Ovary (tissue), 9 donors: ENCODE measurements around the gene PTPN14. TPM values are rescaled to one million over a fixed set of nuclear protein-coding genes. Genes with fewer than 3 reads are reported as not detected.

Experiments used
- DNase-seq, 5 donors: peaks; one replicate each; pipeline ENCODE4 v3.0.0-alpha.2; 2019 to 2020
- H3K27ac ChIP-seq, 2 donors: fragments of 200-600 bp; one replicate each; pipeline versions ENCODE4 v1.5.1 to v1.8.0; 2019 to 2022
- H3K27me3 ChIP-seq: fragments of 200-600 bp; one replicate; pipeline ENCODE4 v1.8.0; 2022
- H3K36me3 ChIP-seq: fragments of 200-600 bp; sonication (generic); one replicate; pipeline ENCODE4 v1.5.1; 2019
- H3K4me1 ChIP-seq: one replicate; pipeline ENCODE4 v1.8.1; 2013; ENCODE audit warnings: mild to moderate bottlenecking, moderate library complexity; ENCODE audit not compliant: insufficient read depth
- H3K4me3 ChIP-seq: fragments of 200-600 bp; sonication (generic); one replicate; pipeline ENCODE4 v1.5.1; 2017
- H3K9me3 ChIP-seq, 2 donors: fragments of 200-600 bp in 1 of 2; sonication (generic) in 1 of 2; one replicate each; pipeline versions ENCODE4 v1.5.1 to v1.8.1; 2013 to 2019; ENCODE audit warnings: mild to moderate bottlenecking in 1 of 2, moderate library complexity in 1 of 2
- CTCF ChIP-seq, 3 donors: fragments of 450-650 bp in 2 of 3; fragments of 200-600 bp in 1 of 3; IDR thresholded peaks; one replicate each; pipeline versions ENCODE4 v1.5.1 to v1.8.0; 2016 to 2022; ENCODE audit warnings: antibody characterized with exemption in 3 of 3, mild to moderate bottlenecking in 1 of 3
- EP300 ChIP-seq: sonication (generic); formaldehyde crosslinking; IDR thresholded peaks from one replicate; pipeline ENCODE4 v1.6.1; 2017; ENCODE audit warnings: antibody characterized with exemption
- POLR2A ChIP-seq: fragments of 450-650 bp; IDR thresholded peaks from one replicate; pipeline ENCODE4 v1.6.1; 2017; ENCODE audit warnings: antibody characterized with exemption, mild to moderate bottlenecking, moderate library complexity
- WGBS, 3 donors: extraction: QIAGEN DNeasy Blood & Tissue Kit in 1 of 3; methylation state at CpG; one replicate each; pipeline versions ENCODE4 v1.1.5 to v1.1.7; 2013 to 2017; 5-methylcytosine and 5-hydroxymethylcytosine counted together
- intact Hi-C, 4 donors: fragments of 100-400 bp; cut with DNase I; formaldehyde crosslinking; loops; one replicate each; pipeline versions ENCODE4 v1.11.0 to v1.15.1; 2022 to 2023
- polyA plus RNA-seq, 2 donors: library from polyadenylated mRNA; stranded (reverse); fragments of 200-250 nt in 1 of 2; fragments of 350-450 nt in 1 of 2; fragmentation: Illumina TruSeq in 1 of 2; extraction: RNeasy Lipid Tissue Mini Kit (QIAGEN cat#74804) in 1 of 2; gene quantifications; one replicate each; pipeline ENCODE4 v1.2.3, GENCODE V29; 2013 to 2014
- total RNA-seq, 7 donors: library from RNA; depleted of rRNA in 2 of 7; stranded (reverse); fragments of >200 nt in 2 of 7; fragmentation: NEBNext Ultra II Directional in 3 of 7; extraction: Animal tissue kit (Norgen Biotek cat#: 25700) in 3 of 7; gene quantifications; one replicate each; pipeline versions ENCODE4 v1.1.0 to v1.2.4, GENCODE V29; 2016 to 2023
- donor health status: DM: no; HTN: no; CAD: no; lungs with moderate emphysema.
- donor health status: DM: no; HTN: no; CAD: no.
- donor health status: Bipolar disorder and iron deficiency.
- donor health status: DM: yes; HTN: yes; CAD: no.
- donor health status: DM: no; HTN: no; CAD: no.
- donor health status: DM: yes; HTN: yes; CAD: no.

Gene PTPN14
- total and polyA plus RNA-seq, 9 donors, result 7.6 to 68.9 (median 41.1) TPM

- no peak for DNase-seq
- H3K36me3 ChIP-seq, result no peaks in the 10 kb centered on the region
Measured at GRCh38 chr1:214391873-214392645, 159.3 kb downstream of the PTPN14 start.

DNA sequence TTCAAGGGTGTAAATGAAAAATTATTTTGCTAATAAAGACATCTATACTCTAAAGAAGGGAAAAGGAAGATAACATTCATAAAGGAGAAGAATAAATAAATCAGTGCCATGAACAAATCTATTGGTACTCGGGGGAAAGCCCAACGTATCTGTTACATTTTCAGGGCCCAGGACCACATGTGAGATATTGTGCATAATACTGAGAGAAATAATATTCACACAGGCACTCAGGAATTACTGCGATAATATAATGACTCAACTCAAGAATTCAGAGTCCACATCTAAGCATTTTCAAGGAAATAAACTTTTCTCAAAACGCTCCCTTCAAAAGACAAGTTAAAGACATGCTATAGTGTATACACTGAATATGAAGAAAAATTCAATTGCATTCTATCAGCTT is 161.7 kb downstream of the PTPN14 start:
- Histone ChIP-seq H3K4me3 (no peak overlapping the region), H3K27ac (no peak overlapping the region), H3K9me3 (no peaks in the 10 kb centered on the region), H3K27me3 (no peaks in the 10 kb centered on the region), H3K36me3 (no peaks in the 10 kb centered on the region), H3K4me1 (no peaks in the 10 kb centered on the region)
- WGBS, 3 donors, result 83 to 90% (median 90%) methylated on average over 4 of the region's 4 CpGs
- DNase-seq, result no peak
- TF ChIP-seq CTCF (IDR thresholded peaks at IDR 0.05) (no peak), EP300 (no peak), POLR2A (no peak)
- intact Hi-C loops, result no loop called here

More at GRCh38 chr1:214391873-214392645, 159.3 kb downstream of the PTPN14 start:
- intact Hi-C loops, result no loop called here
- Histone ChIP-seq H3K27ac (no peak overlapping the region), H3K4me3 (no peak overlapping the region), H3K4me1 (no peaks in the 10 kb centered on the region), H3K9me3 (no peaks in the 10 kb centered on the region), H3K27me3 (no peaks in the 10 kb centered on the region)
- 91 to 92% (median 91%) methylated on average over 12 of the region's 12 CpGs for WGBS, 3 donors
- TF ChIP-seq CTCF (IDR thresholded peaks at IDR 0.05) (no peak), EP300 (no peak), POLR2A (no peak)

GRCh38 chr1:214386747-214387146 is 164.7 kb downstream of the PTPN14 start:
- WGBS, 3 donors, result 86 to 91% (median 91%) methylated on average over 14 of the region's 14 CpGs
- Histone ChIP-seq H3K27ac (no peak overlapping the region), H3K9me3 (no peaks in the 10 kb centered on the region), H3K27me3 (no peaks in the 10 kb centered on the region), H3K36me3 (no peaks in the 10 kb centered on the region), H3K4me1 (no peaks in the 10 kb centered on the region), H3K4me3 (no peak overlapping the region)
- no peak for DNase-seq
- TF ChIP-seq EP300 (no peak), POLR2A (no peak), CTCF (IDR thresholded peaks at IDR 0.05) (no peak)
- intact Hi-C loops, result no loop called here

DNA sequence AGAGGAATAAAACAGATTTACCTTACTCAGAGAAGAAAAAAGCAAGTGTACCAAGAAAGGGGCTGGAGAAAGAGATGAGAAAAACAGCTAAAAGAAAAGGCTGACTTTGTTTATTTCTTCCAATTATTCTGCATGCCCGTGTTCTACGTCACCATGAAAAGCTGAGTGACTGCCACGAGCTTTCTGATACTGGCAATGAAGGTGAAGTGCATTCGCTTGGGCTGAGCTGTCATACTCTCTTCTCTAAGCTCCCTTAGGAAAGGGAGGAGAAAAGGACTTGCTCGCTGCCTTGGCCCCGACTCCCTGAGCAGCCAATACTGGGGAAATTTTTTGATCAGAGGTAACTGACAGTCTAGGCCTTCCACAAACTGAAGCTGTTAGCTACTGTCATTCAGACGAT is 165.1 kb downstream of the PTPN14 start:
- intact Hi-C loops, result no loop called here
- no peaks in the 10 kb centered on the region for H3K36me3 ChIP-seq
- H3K4me3 ChIP-seq, result no peak overlapping the region
- H3K27me3 ChIP-seq, result no peaks in the 10 kb centered on the region
- no peaks in the 10 kb centered on the region for H3K4me1 ChIP-seq
- WGBS, 3 donors, result 92 to 93% (median 93%) methylated on average over 7 of the region's 7 CpGs
- no peaks in the 10 kb centered on the region for H3K9me3 ChIP-seq
- DNase-seq, result no peak
- TF ChIP-seq CTCF (IDR thresholded peaks at IDR 0.05) (no peak), EP300 (no peak), POLR2A (no peak)
- no peak overlapping the region for H3K27ac ChIP-seq
